Inflammatory macrophage treated with lipopolysaccharide for 4 hours (primary cell): ENCODE measurements around the gene RALGAPA2.
"Not testable (repeated sequence)": the region's sequence is repeated elsewhere in the genome, so short reads cannot be mapped to it uniquely, and the experiment has no call there.

ENCODE experiments used
- DNase-seq: peaks from one replicate; pipeline ENCODE4 v3.0.0-alpha.2; 2020

The RALGAPA2 gene

DNA sequence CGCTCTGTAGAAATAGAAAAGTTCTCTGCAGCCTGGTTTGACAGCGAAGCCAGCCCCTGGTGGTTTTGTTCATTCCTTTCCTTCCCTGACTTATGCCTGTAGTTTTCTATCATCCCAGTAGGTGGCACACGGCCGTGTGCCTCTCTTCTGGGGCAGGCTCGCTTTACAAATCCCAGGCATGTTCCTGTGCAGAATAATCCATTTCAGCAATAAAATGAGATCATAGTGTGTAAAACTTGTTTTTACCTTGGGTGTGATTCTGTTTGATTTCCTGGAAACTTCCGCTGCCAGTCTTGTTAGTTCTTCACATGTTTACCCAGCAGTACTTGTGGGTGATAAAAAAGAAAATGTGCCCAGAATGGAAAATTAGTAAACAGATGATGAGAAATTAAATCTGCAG is 352.0 kb downstream of the RALGAPA2 start:
- peak; percentile 60 for DNase-seq

DNA sequence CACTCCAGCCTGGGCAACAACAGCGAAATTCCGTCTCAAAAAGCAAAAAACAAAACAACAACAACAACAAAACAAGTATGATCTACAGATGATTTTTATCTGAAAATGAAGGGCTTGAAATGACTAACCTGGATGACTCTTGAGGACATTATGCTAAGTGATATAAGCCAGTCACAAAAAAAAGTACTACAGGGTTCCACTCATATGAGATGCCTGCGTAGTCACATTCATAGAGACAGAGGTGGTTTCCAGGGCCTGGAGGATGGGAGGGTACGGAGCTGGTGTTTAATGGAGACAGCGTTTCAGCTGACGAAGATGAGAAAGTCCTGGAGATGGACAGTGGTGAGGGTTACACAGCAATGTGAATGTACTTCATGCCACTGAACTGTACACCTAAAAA is 352.8 kb downstream of the RALGAPA2 start:
- no peak for DNase-seq

GRCh38 chr20:20358801-20359200 is 353.6 kb downstream of the RALGAPA2 start:
- no peak for DNase-seq

GRCh38 chr20:20355503-20355902 is 356.9 kb downstream of the RALGAPA2 start:
- DNase-seq, result not testable (repeated sequence)

GRCh38 chr20:20353576-20353975 is 358.9 kb downstream of the RALGAPA2 start:
- DNase-seq, result no peak

DNA sequence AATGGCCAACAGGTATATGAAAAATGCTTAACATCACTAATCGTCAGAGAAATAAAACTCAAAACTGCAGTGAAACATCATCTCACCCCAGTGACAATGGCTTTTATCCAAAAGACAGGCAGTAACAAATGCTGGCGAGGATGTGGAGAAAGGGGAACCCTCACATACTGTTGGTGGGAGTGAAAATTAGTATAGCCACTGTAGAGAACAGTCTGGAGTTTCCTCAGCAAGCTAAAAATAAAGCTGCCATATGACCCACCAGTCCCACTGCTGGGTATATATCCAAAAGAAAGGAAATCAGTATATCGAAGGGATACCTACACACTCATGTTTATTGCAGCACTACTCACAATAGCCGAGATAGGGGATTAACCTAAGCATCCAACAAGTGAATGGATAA is 368.0 kb downstream of the RALGAPA2 start:
- peak; percentile 51 for DNase-seq

- DNase-seq, result peak; percentile 73
These were observed 368.5 kb downstream of the RALGAPA2 start for GRCh38 chr20:20343932-20344331.
